Panc1 (cell line): ENCODE data around the gene KIF26A. TPM values are rescaled to one million over a fixed set of nuclear protein-coding genes. Genes with fewer than 3 reads are reported as not detected.

ENCODE experiments used
- ATAC-seq: fragments of 200-7000 bp; cut with Tn5 transposase; 2 replicates; pipeline ENCODE4 v1.9.1; 2020; ENCODE audit warnings: mild to moderate bottlenecking, moderate library complexity
- BruUV-seq: library from RNA; stranded (reverse); fragments of 400-500 nt; replicated peaks from 2 replicates; lab custom pipeline; 2021; lab: Mats Ljungman, UMichigan
- CTCF ChIA-PET: fragments of 300-600 bp; sonication (Branson Sonifier 250); formaldehyde crosslinking; loops from one replicate; lab custom pipeline; 2022; ENCODE audit warnings: antibody characterized with exemption; lab: Charles Lee
- POLR2A ChIA-PET: fragments of 300-600 bp; sonication (Branson Sonifier 250); formaldehyde crosslinking; loops from one replicate; lab custom pipeline; 2022; ENCODE audit warnings: antibody characterized with exemption; lab: Charles Lee
- DNase-seq: peaks from one replicate; pipeline ENCODE4 v3.0.0-alpha.2; 2010; ENCODE audit warnings: low read depth, low spot score
- H3K27ac ChIP-seq: 2 replicates; pipeline ENCODE4 v1.5.1; 2011; ENCODE audit warnings: mild to moderate bottlenecking, low read length, inconsistent platforms
- H3K27me3 ChIP-seq: fragments of 200-500 bp; sonication (Bioruptor generic); 2 replicates; pipeline ENCODE4 v1.6.0; 2014; ENCODE audit warnings: low read length, inconsistent platforms; ENCODE audit not compliant: control insufficient read depth, insufficient read depth
- H3K36me3 ChIP-seq: fragments of 200-500 bp; sonication (Bioruptor generic); 2 replicates; pipeline ENCODE4 v1.5.1; 2014; ENCODE audit warnings: inconsistent platforms, mild to moderate bottlenecking, low read length, moderate library complexity; ENCODE audit not compliant: control insufficient read depth, insufficient read depth
- H3K4me1 ChIP-seq: 2 replicates; pipeline ENCODE4 v1.5.1; 2011; ENCODE audit warnings: inconsistent platforms, mild to moderate bottlenecking, low read length, moderate library complexity; ENCODE audit not compliant: control insufficient read depth, insufficient read depth
- H3K4me3 ChIP-seq, 2 experiments: 2 replicates each; pipeline ENCODE4 v1.5.1; 2011 to 2012; ENCODE audit warnings: low read depth in 2 of 2, low read length in 2 of 2, mild to moderate bottlenecking in 2 of 2, inconsistent platforms in 1 of 2, moderate library complexity in 1 of 2
- H3K9me3 ChIP-seq: fragments of 200-500 bp; sonication (Bioruptor generic); 2 replicates; pipeline ENCODE4 v1.5.1; 2014; ENCODE audit warnings: low read depth, mild to moderate bottlenecking, inconsistent platforms, low read length, moderate library complexity; ENCODE audit not compliant: control insufficient read depth, insufficient read depth
- CTCF ChIP-seq: fragments of 450-650 bp; IDR thresholded peaks from 2 replicates; pipeline ENCODE4 v1.5.1; 2017; ENCODE audit warnings: mild to moderate bottlenecking
- POLR2AphosphoS5 ChIP-seq: IDR thresholded peaks from 2 replicates; pipeline ENCODE4 v1.6.1; 2012; ENCODE audit warnings: mild to moderate bottlenecking, low read depth, low read length, moderate library complexity
- REST ChIP-seq, 2 experiments: IDR thresholded peaks; 2 replicates each; pipeline ENCODE4 v1.6.1; 2011 to 2012; ENCODE audit warnings: low read depth in 2 of 2, control low read depth in 1 of 2, low read length in 1 of 2, mild to moderate bottlenecking in 1 of 2, moderate library complexity in 1 of 2; ENCODE audit not compliant: insufficient read depth in 1 of 2
- SIN3A ChIP-seq: IDR thresholded peaks from 2 replicates; pipeline ENCODE4 v1.6.1; 2012; ENCODE audit warnings: low read depth, mild to moderate bottlenecking, low read length, moderate library complexity, borderline replicate concordance; ENCODE audit not compliant: insufficient read depth
- TCF7L2 ChIP-seq: IDR thresholded peaks from 2 replicates; pipeline ENCODE4 v1.6.1; 2011; ENCODE audit warnings: mild to moderate bottlenecking, low read depth, low read length, inconsistent platforms
- in situ Hi-C: cut with HindIII; loops from 2 replicates; pipeline ENCODE4 v1.10.0; 2016; ENCODE audit warnings: low sequenced_read_pairs, low pct_unique_long_range_greater_than_20kb
- intact Hi-C: fragments of 100-400 bp; cut with micrococcal nuclease; formaldehyde crosslinking; loops from one replicate; pipeline ENCODE4 v1.10.0; 2022; ENCODE audit not compliant: unreplicated experiment
- total RNA-seq: library from RNA; stranded (reverse); gene quantifications from one replicate; pipeline ENCODE4 v1.2.1, GENCODE V29; 2021; ENCODE audit not compliant: unreplicated experiment

The KIF26A gene
- total RNA-seq, 1 experiment from 2014 or later = 4.4 TPM

- ChIA-PET CTCF (no interaction called here), POLR2A (no interaction called here)
- no peaks in the 10 kb centered on the region for H3K4me1 ChIP-seq
- in situ Hi-C loops = no loop called here
- H3K4me3 ChIP-seq = no peak overlapping the region
- intact Hi-C loops = no loop called here
- no peaks in the 10 kb centered on the region for H3K36me3 ChIP-seq
- DNase-seq = no peak
- no peak overlapping the region for H3K27ac ChIP-seq
- TF ChIP-seq REST (IDR thresholded peaks at IDR 0.05; ENCODE audit: insufficient read depth in 1 of 2, low read depth in 2 of 2, low read length in 1 of 2) (no peak), POLR2AphosphoS5 (no peak), TCF7L2 (no peak), SIN3A (no peak), CTCF (no peak)
- no peak for ATAC-seq
- H3K27me3 ChIP-seq = no peaks in the 10 kb centered on the region
- BruUV-seq = no TSS peak
- H3K9me3 ChIP-seq = no peaks in the 10 kb centered on the region
These were observed 43.6 kb downstream of the KIF26A start for GRCh38 chr14:104181761-104182530.

GRCh38 chr14:104182857-104183425 lies 44.6 kb downstream of the KIF26A start:
- ATAC-seq = no peak
- intact Hi-C loops = no loop called here
- DNase-seq = no peak
- TF ChIP-seq CTCF (no peak), POLR2AphosphoS5 (no peak), SIN3A (no peak), REST (IDR thresholded peaks at IDR 0.05; ENCODE audit: insufficient read depth in 1 of 2, low read depth in 2 of 2, low read length in 1 of 2) (no peak), TCF7L2 (no peak)
- Histone ChIP-seq H3K27ac (no peak overlapping the region), H3K9me3 (no peaks in the 10 kb centered on the region), H3K4me3 (no peak overlapping the region), H3K36me3 (no peaks in the 10 kb centered on the region), H3K27me3 (no peaks in the 10 kb centered on the region), H3K4me1 (no peaks in the 10 kb centered on the region)
- POLR2A ChIA-PET = no interaction called here
- CTCF ChIA-PET = no interaction called here
- no TSS peak for BruUV-seq
- in situ Hi-C loops = no loop called here
